HL-60 (cell line): ENCODE data around the gene ADSL.

ENCODE experiments used
- GABPA ChIP-seq: IDR thresholded peaks from 2 replicates; pipeline ENCODE4 v1.6.1; 2012; ENCODE audit warnings: low read depth
- POLR2AphosphoS5 ChIP-seq: IDR thresholded peaks from 2 replicates; pipeline ENCODE4 v1.6.1; 2012; ENCODE audit warnings: low read depth
- REST ChIP-seq: IDR thresholded peaks from 2 replicates; pipeline ENCODE4 v1.6.1; 2012; ENCODE audit warnings: low read depth; ENCODE audit not compliant: insufficient replicate concordance
- TF ChIP-seq, protein P1 (sequence below): IDR thresholded peaks from one replicate; pipeline ENCODE4 v1.5.1; 2011; ENCODE audit warnings: low read length, control low read depth, inconsistent platforms; ENCODE audit not compliant: insufficient read depth

- TF ChIP-seq, protein P1, sequence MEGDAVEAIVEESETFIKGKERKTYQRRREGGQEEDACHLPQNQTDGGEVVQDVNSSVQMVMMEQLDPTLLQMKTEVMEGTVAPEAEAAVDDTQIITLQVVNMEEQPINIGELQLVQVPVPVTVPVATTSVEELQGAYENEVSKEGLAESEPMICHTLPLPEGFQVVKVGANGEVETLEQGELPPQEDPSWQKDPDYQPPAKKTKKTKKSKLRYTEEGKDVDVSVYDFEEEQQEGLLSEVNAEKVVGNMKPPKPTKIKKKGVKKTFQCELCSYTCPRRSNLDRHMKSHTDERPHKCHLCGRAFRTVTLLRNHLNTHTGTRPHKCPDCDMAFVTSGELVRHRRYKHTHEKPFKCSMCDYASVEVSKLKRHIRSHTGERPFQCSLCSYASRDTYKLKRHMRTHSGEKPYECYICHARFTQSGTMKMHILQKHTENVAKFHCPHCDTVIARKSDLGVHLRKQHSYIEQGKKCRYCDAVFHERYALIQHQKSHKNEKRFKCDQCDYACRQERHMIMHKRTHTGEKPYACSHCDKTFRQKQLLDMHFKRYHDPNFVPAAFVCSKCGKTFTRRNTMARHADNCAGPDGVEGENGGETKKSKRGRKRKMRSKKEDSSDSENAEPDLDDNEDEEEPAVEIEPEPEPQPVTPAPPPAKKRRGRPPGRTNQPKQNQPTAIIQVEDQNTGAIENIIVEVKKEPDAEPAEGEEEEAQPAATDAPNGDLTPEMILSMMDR = no peak
- TF ChIP-seq GABPA (no peak), POLR2AphosphoS5 (no peak), REST (no peak)
These were observed 35.2 kb downstream of the ADSL start for GRCh38 chr22:40381461-40381860.
